Measurements from ENCODE around the gene TRIM34.

GRCh38 chr11:5689551-5689983, 64.8 kb downstream of the TRIM34 start, which contains the start of gene TRIM22:
- TF ChIP-seq EZH2 (IDR thresholded peaks at IDR 0.05; ENCODE audit: insufficient read depth, poor library complexity, severe bottlenecking), result no peak
- no peak for TF ChIP-seq EZH2phosphoT487 (IDR thresholded peaks at IDR 0.05; ENCODE audit: insufficient read depth, low read depth)
